Astrocyte of the spinal cord (primary cell): Measurements from ENCODE around the gene ANKRD28.
"Not testable (repeated sequence)": the region's sequence is repeated elsewhere in the genome, so short reads cannot be mapped to it uniquely, and the experiment has no call there.

Experiments used
- DNase-seq: peaks from one replicate; pipeline ENCODE4 v3.0.0; 2011; ENCODE audit warnings: low read depth, low spot score
- H3K4me3 ChIP-seq: 2 replicates; pipeline ENCODE4 v1.5.1; 2011; ENCODE audit warnings: low read depth, mild to moderate bottlenecking, low read length, moderate library complexity
- CTCF ChIP-seq: IDR thresholded peaks from 2 replicates; pipeline ENCODE4 v1.5.1; 2012; ENCODE audit warnings: low read depth, mild to moderate bottlenecking, low read length, inconsistent platforms
- in situ Hi-C: cut with HindIII; loops from 2 replicates; pipeline ENCODE4 v1.10.0; 2017; ENCODE audit warnings: low sequenced_read_pairs

ANKRD28 gene

DNA sequence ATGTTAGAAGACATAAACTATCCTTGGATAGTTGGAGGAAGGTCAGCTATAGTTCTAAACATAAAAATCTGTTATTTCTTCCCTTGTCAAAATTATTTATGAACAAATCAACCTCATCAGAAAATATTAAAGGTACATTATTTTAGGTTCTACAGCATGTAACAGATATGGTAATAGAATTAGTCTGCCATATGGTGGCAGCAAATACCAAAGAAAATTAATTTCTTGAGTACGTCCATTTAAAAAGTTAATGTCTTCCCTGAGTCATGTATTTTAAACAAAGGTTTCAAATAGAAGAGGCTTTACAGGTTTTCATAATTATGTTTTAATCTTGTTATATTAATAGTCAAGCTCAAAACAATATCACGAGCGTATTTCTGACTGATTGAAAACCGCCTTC is 17.9 kb upstream of the ANKRD28 start:
- in situ Hi-C loops, result no loop called here
- peak; percentile 21 for TF ChIP-seq CTCF
- peak; percentile 85 for DNase-seq
- H3K4me3 ChIP-seq, result no peak overlapping the region

GRCh38 chr3:15813079-15813478 is 15.3 kb upstream of the ANKRD28 start:
- H3K4me3 ChIP-seq, in situ Hi-C loops, DNase-seq: not testable (repeated sequence)

GRCh38 chr3:15812183-15812582 is 14.4 kb upstream of the ANKRD28 start:
- TF ChIP-seq CTCF, result peak; percentile 22
- in situ Hi-C loops, result no loop called here
- no peak overlapping the region for H3K4me3 ChIP-seq
- peak; percentile 51 for DNase-seq

DNA sequence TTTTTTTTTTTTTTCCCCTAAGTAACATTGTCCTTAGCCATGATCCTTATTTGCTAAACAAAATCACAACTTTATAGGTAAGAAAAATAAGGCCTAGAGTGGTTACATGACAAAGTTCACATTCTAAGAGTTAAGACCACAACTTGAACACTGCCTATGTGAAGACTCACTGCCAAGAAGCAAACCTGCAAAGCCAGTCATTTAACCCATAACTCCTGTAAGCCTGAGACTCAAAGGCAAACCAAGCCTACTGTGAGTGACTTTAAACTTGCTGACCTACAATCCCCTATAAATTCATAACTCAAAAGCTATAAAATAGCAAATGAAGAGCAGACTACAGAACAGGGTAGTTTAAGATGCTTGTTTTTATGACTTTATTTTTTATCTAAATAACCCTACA is 12.9 kb upstream of the ANKRD28 start:
- TF ChIP-seq CTCF, result no peak
- H3K4me3 ChIP-seq, result no peak overlapping the region
- DNase-seq, result no peak
- in situ Hi-C loops, result no loop called here

- TF ChIP-seq CTCF, result no peak
- no peak for DNase-seq
- in situ Hi-C loops, result no loop called here
- H3K4me3 ChIP-seq, result no peak overlapping the region
These were observed 11.5 kb upstream of the ANKRD28 start for GRCh38 chr3:15809313-15809712.

DNA sequence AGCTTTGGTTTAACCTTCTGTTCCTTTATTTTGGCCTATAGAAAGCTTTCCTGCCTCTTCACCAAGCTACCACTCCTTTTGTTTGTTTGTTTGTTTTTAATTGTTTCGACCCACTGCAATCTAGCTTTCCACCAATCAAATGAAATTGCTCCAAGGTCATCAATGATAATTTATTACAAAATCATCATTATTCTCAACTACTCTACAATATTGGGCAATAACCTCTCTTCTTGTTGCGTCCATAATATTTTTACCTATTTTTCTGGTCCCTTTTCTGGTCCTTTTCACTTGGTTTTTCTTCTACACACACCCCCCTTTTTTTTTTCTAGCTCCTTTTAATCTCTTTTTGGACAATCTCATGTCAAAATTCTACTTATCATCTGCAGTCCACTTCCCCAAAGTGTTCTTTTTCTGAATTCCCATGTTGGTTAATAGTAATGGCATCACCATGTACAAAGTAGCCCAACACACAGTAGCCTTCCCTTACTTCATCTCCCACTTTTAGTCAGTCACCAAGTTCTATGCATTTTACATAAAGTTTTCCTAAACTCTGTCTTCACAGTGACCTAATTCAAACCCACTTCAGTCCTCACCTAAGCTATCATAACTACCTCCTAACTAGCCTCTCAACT is 11.0 kb upstream of the ANKRD28 start:
- no peak overlapping the region for H3K4me3 ChIP-seq
- in situ Hi-C loops, result no loop called here
- no peak for DNase-seq
- no peak for TF ChIP-seq CTCF

GRCh38 chr3:15805756-15806266 is 8.0 kb upstream of the ANKRD28 start:
- TF ChIP-seq CTCF, result no peak
- in situ Hi-C loops, result no loop called here
- H3K4me3 ChIP-seq, result no peak overlapping the region
- DNase-seq, result peak; percentile 56
